ENCODE measurements around the gene CDCP1.
"Not testable (repeated sequence)": the region's sequence is repeated elsewhere in the genome, so short reads cannot be mapped to it uniquely, and the experiment has no call there.

The CDCP1 gene

GRCh38 chr3:45082142-45082538 lies 64.0 kb downstream of the CDCP1 start:
- no peak for DNase-seq (ENCODE audit: low spot score)
- no peak for TF ChIP-seq CTCF (IDR thresholded peaks at IDR 0.05; ENCODE audit: extremely low read depth, insufficient read depth, missing control alignments)
- in situ Hi-C loops (cut with MboI; ENCODE audit: low pct_unique_long_range_greater_than_20kb, low sequenced_read_pairs, unreplicated experiment) = no loop called here

GRCh38 chr3:45081506-45082141 lies 64.6 kb downstream of the CDCP1 start:
- in situ Hi-C loops (cut with MboI; ENCODE audit: low pct_unique_long_range_greater_than_20kb, low sequenced_read_pairs, unreplicated experiment) = no loop called here
- no peak for DNase-seq (ENCODE audit: low spot score)
- no peak for TF ChIP-seq CTCF (IDR thresholded peaks at IDR 0.05; ENCODE audit: extremely low read depth, insufficient read depth, missing control alignments)

GRCh38 chr3:45080824-45081223 lies 65.4 kb downstream of the CDCP1 start:
- no peak for TF ChIP-seq CTCF (IDR thresholded peaks at IDR 0.05; ENCODE audit: extremely low read depth, insufficient read depth, missing control alignments)
- in situ Hi-C loops (cut with MboI; ENCODE audit: low pct_unique_long_range_greater_than_20kb, low sequenced_read_pairs, unreplicated experiment) = no loop called here
- no peak for DNase-seq (ENCODE audit: low spot score)

GRCh38 chr3:45079715-45080114 lies 66.5 kb downstream of the CDCP1 start:
- no peak for TF ChIP-seq CTCF (IDR thresholded peaks at IDR 0.05; ENCODE audit: extremely low read depth, insufficient read depth, missing control alignments)
- no peak for DNase-seq (ENCODE audit: low spot score)
- in situ Hi-C loops (cut with MboI; ENCODE audit: low pct_unique_long_range_greater_than_20kb, low sequenced_read_pairs, unreplicated experiment) = no loop called here

GRCh38 chr3:45078910-45079522 lies 67.2 kb downstream of the CDCP1 start:
- in situ Hi-C loops (cut with MboI; ENCODE audit: low pct_unique_long_range_greater_than_20kb, low sequenced_read_pairs, unreplicated experiment) = no loop called here
- no peak for DNase-seq (ENCODE audit: low spot score)
- no peak for TF ChIP-seq CTCF (IDR thresholded peaks at IDR 0.05; ENCODE audit: extremely low read depth, insufficient read depth, missing control alignments)

GRCh38 chr3:45078256-45078655 lies 67.9 kb downstream of the CDCP1 start:
- in situ Hi-C loops (cut with MboI; ENCODE audit: low pct_unique_long_range_greater_than_20kb, low sequenced_read_pairs, unreplicated experiment); DNase-seq (ENCODE audit: low spot score): not testable (repeated sequence)

GRCh38 chr3:45075821-45076625 lies 70.2 kb downstream of the CDCP1 start:
- no peak for DNase-seq (ENCODE audit: low spot score)
- in situ Hi-C loops (cut with MboI; ENCODE audit: low pct_unique_long_range_greater_than_20kb, low sequenced_read_pairs, unreplicated experiment) = no loop called here
- TF ChIP-seq CTCF (IDR thresholded peaks at IDR 0.05; ENCODE audit: extremely low read depth, insufficient read depth, missing control alignments) = no peak

Measured in GM13977 (cell line).